Breast epithelium (tissue), 4 donors: ENCODE data around the gene DDX4. TPM values are rescaled to one million over a fixed set of nuclear protein-coding genes. Genes with fewer than 3 reads are reported as not detected.

Experiments used
- DNase-seq, 2 donors: peaks; one replicate each; pipeline ENCODE4 v3.0.0-alpha.2; 2019; ENCODE audit warnings: low spot score in 2 of 2
- H3K27ac ChIP-seq, 2 donors: fragments of 200-600 bp; sonication (generic) in 1 of 2; one replicate each; pipeline ENCODE4 v1.5.1; 2016 to 2019; ENCODE audit warnings: mild to moderate bottlenecking in 1 of 2
- H3K27me3 ChIP-seq, 2 donors: fragments of 200-600 bp; sonication (generic) in 1 of 2; one replicate each; pipeline versions ENCODE4 v1.5.1 to v1.6.0; 2017 to 2019; ENCODE audit warnings: control low read depth in 1 of 2, mild to moderate bottlenecking in 1 of 2
- H3K36me3 ChIP-seq: fragments of 200-600 bp; one replicate; pipeline ENCODE4 v1.5.1; 2019
- H3K4me1 ChIP-seq, 2 donors: fragments of 200-600 bp; sonication (generic); one replicate each; pipeline ENCODE4 v1.5.1; 2016 to 2019; ENCODE audit warnings: control low read depth in 1 of 2
- H3K4me3 ChIP-seq, 3 donors: fragments of 200-600 bp; sonication (generic); 1 replicate in 2 of 3; 2 replicates in 1 of 3; pipeline ENCODE4 v1.5.1; 2016 to 2019; ENCODE audit warnings: mild to moderate bottlenecking in 3 of 3, moderate library complexity in 2 of 3
- H3K9me3 ChIP-seq, 2 donors: fragments of 200-600 bp; sonication (generic) in 1 of 2; one replicate each; pipeline ENCODE4 v1.5.1; 2016 to 2019; ENCODE audit warnings: control low read depth in 1 of 2
- CTCF ChIP-seq, 3 donors: fragments of 450-650 bp; IDR thresholded peaks; one replicate each; pipeline ENCODE4 v1.5.1; 2016 to 2017; ENCODE audit warnings: antibody characterized with exemption in 3 of 3, mild to moderate bottlenecking in 3 of 3, moderate library complexity in 3 of 3
- POLR2A ChIP-seq: fragments of 450-650 bp; IDR thresholded peaks from one replicate; pipeline ENCODE4 v1.6.1; 2016; ENCODE audit warnings: antibody characterized with exemption, mild to moderate bottlenecking, moderate library complexity
- POLR2AphosphoS5 ChIP-seq, 3 donors: sonication (generic); formaldehyde crosslinking; IDR thresholded peaks; one replicate each; pipeline ENCODE4 v1.6.1; 2017; ENCODE audit warnings: antibody characterized with exemption in 3 of 3
- intact Hi-C: fragments of 100-400 bp; cut with DNase I; formaldehyde crosslinking; loops from one replicate; pipeline ENCODE4 v1.15.1; 2023; ENCODE audit warnings: low total_unique reads
- total RNA-seq, 3 donors: library from RNA; depleted of rRNA; stranded (reverse); fragments of >200 nt; gene quantifications; one replicate each; pipeline ENCODE4 v1.1.0, GENCODE V29; 2016

Gene DDX4
- total RNA-seq, 3 donors from 2014 or later, result not detected

- Histone ChIP-seq H3K4me1 (no peaks in the 10 kb centered on the region), H3K4me3 (no peak overlapping the region), H3K9me3 (no peaks in the 10 kb centered on the region), H3K36me3 (no peaks in the 10 kb centered on the region), H3K27me3 (no peaks in the 10 kb centered on the region), H3K27ac (no peak overlapping the region)
- intact Hi-C loops, result no loop called here
- no peak for DNase-seq
- TF ChIP-seq POLR2AphosphoS5 (IDR thresholded peaks at IDR 0.05) (no peak), CTCF (IDR thresholded peaks at IDR 0.05) (no peak), POLR2A (no peak)
Measured at GRCh38 chr5:55708732-55709131, 29.1 kb upstream of the DDX4 start.

DNA sequence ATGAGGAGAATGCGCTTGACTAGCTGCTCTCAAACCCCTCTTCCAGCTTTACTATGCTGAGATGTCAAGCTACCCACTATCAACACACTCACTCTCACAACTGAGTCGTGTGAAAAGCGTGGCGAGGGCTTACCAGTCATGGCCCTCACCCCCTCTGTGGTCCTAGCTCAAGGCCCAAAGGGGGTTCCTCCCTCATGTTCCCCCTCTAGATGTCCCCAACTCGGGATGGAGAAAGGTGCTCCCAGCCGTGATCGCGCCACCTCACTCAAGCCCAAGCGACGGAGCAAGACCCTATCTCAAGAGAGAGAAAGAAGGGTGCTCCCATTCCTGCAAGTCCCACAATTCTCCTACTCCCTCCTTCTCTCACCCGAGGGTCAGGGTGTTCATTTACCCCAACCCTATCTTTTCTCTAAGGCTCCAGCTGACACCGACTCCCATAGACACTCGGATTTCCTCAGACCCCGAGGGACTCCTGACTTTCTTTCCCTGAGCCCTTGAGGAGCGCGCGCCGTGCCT lies 26.3 kb upstream of the DDX4 start:
- H3K36me3 ChIP-seq, result no peaks in the 10 kb centered on the region
- no peaks in the 10 kb centered on the region for H3K4me1 ChIP-seq
- TF ChIP-seq POLR2A (no peak), POLR2AphosphoS5 (IDR thresholded peaks at IDR 0.05) (no peak), CTCF (IDR thresholded peaks at IDR 0.05) (no peak)
- no peaks in the 10 kb centered on the region for H3K27me3 ChIP-seq
- no peaks in the 10 kb centered on the region for H3K9me3 ChIP-seq
- intact Hi-C loops, result no loop called here
- H3K27ac ChIP-seq, result peak overlapping the region; percentile 41 to 68
- H3K4me3 ChIP-seq, result peak overlapping the region; percentile 85 to 91 (median 90)
- no peak for DNase-seq

GRCh38 chr5:55712023-55712859 lies 25.6 kb upstream of the DDX4 start, which contains the start of gene SLC38A9:
SLC38A9 (minus strand) TSS chr5:55712324; CDS start chr5:55697958, 14,366 bp downstream.
- TF ChIP-seq POLR2AphosphoS5 (IDR thresholded peaks at IDR 0.05), result peak; percentile 26 to 70 (median 46)
- TF ChIP-seq POLR2A, result no peak
- no peak for TF ChIP-seq CTCF (IDR thresholded peaks at IDR 0.05)
- H3K36me3 ChIP-seq, result no peaks in the 10 kb centered on the region
- DNase-seq, result peak; percentile 81 to 85
- intact Hi-C loops, result no loop called here
- H3K27ac ChIP-seq, result peak within 1 kb of the TSS; percentile 41 to 68
- H3K4me3 ChIP-seq, result peak within 1 kb of the TSS; percentile 85 to 91 (median 90)
- no peaks in the 10 kb centered on the region for H3K27me3 ChIP-seq
- H3K4me1 ChIP-seq, result no peaks in the 10 kb centered on the region
- no peaks in the 10 kb centered on the region for H3K9me3 ChIP-seq

GRCh38 chr5:55713871-55714270 lies 24.0 kb upstream of the DDX4 start:
- Histone ChIP-seq H3K4me1 (no peaks in the 10 kb centered on the region), H3K36me3 (no peaks in the 10 kb centered on the region), H3K4me3 (no peak overlapping the region), H3K9me3 (no peaks in the 10 kb centered on the region), H3K27ac (no peak overlapping the region), H3K27me3 (no peaks in the 10 kb centered on the region)
- TF ChIP-seq POLR2A (no peak), POLR2AphosphoS5 (IDR thresholded peaks at IDR 0.05) (no peak), CTCF (IDR thresholded peaks at IDR 0.05) (no peak)
- intact Hi-C loops, result no loop called here
- DNase-seq, result no peak

DNA sequence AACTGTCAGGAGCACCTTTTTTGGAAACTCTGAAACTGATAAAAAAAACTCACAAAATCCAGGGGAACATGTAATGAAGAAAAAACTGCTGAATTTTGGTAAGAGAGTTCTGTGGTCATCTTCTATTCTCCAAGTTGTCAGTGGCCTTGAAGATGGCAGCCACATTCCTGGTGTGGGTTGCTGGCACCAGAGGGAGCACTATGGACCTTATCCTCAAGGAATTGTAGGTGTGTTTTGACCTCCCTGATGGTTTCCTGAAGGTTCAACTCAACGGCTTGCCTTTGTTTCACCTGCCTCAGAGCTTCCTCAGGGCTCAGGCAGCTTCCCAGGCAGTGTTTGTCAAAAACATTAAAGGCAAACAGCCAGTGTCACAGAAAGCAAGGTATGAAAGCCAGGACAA lies 23.5 kb upstream of the DDX4 start:
- TF ChIP-seq CTCF (IDR thresholded peaks at IDR 0.05) (no peak), POLR2AphosphoS5 (IDR thresholded peaks at IDR 0.05) (no peak), POLR2A (no peak)
- Histone ChIP-seq H3K27me3 (no peaks in the 10 kb centered on the region), H3K36me3 (no peaks in the 10 kb centered on the region), H3K9me3 (no peaks in the 10 kb centered on the region), H3K27ac (no peak overlapping the region), H3K4me1 (no peaks in the 10 kb centered on the region), H3K4me3 (no peak overlapping the region)
- intact Hi-C loops, result no loop called here
- no peak for DNase-seq
